GM21367 (cell line): ENCODE data around the gene PPP3CA.
A peak's percentile ranks its signal among the peaks of the same experiment; 100 is the strongest.

Experiments
- ATAC-seq: cut with Tn5 transposase; IDR thresholded peaks from one replicate; pipeline ENCODE4 v1.9.1; 2021; ENCODE audit not compliant: unreplicated experiment

The PPP3CA gene

DNA sequence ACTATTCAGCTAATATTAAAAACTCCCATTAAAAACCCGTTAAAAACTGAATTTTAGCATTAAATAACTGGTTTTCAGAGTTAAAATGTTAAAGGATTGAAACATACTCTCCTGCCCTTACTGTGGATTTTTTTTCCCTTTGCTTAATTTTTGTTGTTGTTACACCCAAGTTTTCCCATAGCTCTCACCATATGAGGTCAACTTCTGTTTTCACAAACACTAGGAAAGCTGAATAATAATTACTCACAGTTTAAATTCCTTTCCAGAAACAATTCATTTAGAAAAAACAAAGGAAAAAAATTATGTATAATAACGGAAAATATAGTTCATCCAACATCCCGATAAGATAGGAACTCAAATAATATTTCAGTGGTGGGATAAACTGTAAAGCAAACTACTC lies 129.0 kb downstream of the PPP3CA start:
- ATAC-seq, result no peak

DNA sequence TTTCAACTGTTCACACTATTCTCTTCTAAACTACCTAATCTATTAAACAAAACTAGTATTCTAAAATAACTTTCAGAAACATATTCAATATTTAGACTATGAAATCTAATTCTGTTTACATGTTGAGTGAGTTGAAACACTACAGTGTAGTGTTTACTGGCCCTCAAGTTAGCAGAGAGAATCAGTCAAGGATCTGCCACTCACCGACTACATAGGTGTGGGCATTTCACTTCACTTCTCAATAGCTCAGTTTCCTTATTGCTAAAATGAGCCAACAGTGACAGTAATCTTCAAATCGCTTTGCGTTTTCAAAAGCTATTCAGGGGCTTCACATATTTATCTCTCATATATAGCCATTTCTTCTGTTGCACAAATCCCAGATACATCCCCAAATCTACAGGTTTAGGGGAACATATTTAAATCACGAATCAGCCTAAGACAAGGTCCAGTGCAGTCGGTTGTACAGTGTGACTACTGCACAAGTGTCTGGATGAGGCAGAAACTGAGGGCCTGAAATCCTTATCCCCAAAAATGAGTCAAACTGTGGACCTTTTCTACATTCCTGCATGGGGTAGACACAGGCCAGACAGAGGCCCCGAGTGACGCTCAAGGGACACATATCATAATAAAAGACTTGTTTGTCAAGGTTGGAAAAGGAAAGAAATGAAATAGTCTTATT lies 129.8 kb downstream of the PPP3CA start:
- ATAC-seq, result no peak

DNA sequence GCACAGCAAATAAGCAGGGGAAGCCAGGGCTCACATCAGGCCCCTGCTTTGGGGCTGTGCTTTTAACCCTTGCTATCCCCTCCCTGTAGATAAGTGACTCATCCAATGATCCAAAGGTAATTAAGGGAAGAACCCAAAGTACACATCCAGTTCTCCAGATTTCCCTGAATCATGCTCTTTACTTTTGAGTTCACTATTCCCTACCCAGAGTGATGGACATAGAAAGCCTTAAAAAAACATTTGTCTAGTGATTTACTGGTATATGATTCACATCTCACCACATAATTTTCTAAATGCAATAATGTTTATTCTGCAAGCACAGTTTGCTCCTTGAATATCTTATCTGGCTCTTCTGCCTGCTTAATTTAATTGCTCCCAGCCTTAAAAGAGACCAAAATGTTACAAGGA lies 136.2 kb downstream of the PPP3CA start:
- ATAC-seq, result no peak

DNA sequence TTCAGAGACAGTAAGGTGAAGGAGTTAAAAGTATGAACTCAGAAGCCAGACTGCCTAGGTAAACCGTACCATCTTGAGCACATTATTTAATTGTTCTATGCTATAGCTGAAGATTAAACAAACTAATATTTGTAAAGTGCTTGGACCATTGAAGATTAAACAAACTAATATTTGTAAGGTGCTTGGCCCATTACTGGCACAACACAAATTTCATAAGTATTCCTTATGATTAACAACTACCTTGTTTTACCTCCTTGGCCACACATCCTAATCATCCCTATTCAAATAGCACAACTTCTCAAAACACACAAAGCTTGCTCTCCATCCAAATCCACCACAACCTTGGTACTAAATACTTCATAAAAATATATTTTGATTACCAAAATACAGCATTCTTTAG lies 137.0 kb downstream of the PPP3CA start:
- ATAC-seq, result no peak

DNA sequence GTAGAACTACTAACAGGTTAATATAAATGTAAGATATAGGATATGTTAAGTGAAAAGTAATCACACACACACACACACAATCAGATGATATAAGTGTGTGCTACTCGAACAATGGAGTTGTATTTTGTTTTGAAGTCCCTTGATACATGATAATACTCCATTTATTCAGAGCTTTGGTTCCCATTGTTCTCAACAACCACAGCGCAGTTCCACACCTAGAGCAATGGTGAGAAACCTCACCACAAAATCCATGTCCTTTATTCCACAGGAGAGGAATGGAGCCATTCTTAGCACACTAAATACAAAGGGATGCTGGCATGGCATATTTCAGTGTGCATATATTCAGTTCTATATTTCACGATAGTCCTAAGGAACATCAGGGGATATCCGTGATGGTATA lies 139.2 kb downstream of the PPP3CA start:
- ATAC-seq, result no peak

DNA sequence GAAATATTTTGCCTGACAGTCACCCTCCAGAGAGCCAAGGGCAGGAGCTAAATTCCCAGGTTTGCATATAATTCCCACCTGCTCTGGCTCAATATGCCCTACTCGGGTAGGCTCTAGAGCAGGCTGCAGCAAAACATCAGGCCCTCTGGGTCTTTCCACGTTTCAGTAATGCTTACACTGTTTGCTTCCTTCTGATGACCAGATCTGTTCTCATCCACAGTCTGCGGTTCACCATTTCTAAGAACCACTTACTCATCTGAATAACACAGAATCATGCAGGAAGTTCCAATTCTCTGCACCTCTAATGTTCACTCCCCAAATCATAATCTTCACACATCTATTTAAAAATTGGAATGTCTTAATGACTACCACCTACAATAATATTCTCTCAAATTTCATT lies 141.4 kb downstream of the PPP3CA start:
- ATAC-seq, result peak; percentile 94

DNA sequence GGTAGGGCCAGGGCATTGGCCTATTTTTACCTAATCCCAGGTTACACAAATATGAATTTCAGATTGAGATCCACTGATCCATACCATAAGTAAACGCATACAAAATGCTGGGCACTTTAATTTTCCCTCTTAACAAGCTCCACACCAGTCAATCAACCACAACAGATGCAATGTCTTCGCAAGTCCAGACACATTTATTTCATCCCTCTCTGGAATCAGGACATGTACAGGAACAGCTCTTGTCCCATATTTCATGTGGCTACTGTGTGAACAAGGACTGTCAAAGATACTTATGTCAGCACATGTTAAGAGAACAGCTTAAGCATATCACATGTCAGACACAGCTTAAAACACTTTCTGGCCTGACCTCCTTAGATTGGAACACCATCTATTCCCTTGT lies 145.9 kb downstream of the PPP3CA start:
- ATAC-seq, result no peak

DNA sequence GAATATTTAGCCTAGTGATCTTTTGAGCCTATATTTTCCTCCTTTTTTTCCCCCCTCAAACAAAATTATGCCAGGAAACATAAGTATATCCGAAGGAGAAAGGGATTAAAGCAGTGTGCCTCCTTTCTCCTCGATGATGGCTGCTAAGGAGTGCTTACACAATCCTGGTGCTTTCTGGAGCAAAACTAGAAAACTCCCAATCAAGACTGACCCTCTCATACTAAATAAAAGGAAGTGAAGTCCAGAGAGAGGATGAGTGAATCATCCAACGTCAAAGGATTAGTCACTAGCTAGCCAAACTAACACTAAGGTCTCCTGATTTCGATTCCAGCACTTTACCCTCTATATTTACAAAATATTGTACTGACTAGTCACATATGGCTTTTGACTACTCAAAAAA lies 146.8 kb downstream of the PPP3CA start:
- ATAC-seq, result no peak

DNA sequence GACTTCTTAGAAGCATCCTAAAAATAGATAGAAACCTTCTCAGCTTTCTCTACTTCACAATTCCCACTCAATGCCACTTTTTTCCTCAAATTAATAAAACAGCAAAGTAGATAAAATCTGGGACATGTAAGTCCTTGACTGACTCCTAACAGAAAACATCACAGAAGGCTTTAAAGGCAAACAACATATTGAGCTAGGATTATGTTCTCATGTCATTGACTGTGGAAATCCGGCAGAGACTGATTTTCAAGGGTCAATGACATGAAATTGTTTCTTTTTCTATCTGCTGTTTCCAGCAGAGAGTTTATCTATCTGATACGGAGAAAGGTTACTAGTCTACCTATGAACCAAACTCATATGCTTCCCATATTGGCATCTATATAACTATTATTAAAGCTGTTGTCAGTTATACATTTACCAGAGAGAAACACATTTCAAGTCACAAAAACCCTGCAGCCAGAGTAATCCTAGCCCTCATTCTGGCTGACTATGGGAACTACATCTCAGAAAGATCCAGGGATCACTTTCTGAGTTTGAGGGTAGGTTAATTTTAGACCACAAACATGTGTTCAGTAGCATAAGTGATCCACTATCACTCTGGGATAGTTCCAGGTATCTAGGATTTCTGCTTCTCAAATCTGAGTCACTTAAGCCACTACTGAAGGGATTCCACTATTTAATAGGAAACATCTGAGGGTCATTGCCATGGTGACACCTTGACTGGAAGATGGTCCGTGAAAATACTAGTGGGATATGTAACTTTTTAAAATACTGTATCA lies 147.6 kb downstream of the PPP3CA start:
- ATAC-seq, result no peak

DNA sequence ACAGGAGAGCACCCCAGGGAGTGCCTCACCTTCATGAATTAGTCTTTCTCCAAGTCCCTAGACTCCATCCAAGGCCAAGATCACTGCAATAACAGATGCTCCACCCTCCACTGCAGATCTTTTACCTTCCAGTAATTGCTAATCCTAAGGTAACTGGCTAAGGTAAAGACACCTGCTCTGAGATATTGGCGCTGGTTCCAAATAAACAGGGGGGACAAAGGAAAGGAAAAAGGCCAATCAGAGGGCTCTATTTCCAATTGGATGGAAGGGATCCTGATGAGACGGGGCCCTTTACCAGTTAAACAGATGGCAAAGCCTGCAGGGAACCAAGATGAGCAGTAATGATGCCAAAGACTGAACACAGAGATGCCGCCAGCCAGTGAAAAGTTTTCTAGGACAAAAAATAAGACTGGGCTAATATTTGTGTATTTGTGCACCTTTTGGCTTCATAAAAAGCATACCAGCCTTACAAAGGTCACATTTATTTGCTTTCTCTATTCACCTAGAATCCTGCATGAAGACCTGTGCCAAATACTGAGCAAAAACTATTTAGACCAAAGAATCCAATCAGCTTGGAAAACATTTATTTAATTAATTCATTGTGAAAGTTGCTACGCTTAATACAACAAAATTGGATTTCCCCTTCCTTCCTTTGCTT lies 148.5 kb downstream of the PPP3CA start:
- ATAC-seq, result no peak

DNA sequence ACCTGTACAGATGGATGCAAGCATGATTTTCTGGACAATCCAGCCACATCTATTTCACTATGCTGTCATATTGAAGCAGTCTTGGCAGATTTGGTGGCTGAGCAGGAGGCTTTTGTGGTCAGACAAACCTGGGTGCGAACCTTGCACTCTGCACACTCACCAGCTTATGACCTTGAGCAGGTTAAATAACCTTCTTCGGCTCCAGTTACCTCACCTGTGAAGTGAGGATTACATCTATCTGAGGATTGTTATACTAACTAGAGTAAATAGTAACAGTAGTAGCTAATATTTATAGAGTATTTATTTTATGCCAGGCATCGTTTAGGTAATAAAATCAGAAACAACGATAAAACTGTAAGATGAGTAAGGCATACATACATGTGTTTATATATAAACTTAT lies 150.0 kb downstream of the PPP3CA start:
- ATAC-seq, result no peak

DNA sequence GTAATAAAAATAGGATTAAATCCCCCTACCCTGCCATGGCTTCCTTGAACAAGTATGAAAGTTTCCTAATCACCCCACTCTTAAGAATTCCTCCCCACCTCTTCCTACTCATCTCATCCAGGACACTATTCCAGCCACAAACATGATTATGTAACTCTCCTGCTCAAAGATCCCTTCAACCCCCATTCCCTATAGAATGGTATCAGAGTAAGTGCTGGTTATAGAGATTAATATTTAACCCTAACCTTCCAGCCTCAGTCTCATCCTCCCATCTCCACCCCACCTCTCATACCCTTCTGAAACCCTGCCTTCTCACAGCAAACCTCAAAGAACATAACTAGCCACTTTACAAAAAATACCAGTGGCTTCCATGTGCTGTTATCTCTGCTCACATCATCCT lies 155.1 kb downstream of the PPP3CA start:
- ATAC-seq, result no peak

DNA sequence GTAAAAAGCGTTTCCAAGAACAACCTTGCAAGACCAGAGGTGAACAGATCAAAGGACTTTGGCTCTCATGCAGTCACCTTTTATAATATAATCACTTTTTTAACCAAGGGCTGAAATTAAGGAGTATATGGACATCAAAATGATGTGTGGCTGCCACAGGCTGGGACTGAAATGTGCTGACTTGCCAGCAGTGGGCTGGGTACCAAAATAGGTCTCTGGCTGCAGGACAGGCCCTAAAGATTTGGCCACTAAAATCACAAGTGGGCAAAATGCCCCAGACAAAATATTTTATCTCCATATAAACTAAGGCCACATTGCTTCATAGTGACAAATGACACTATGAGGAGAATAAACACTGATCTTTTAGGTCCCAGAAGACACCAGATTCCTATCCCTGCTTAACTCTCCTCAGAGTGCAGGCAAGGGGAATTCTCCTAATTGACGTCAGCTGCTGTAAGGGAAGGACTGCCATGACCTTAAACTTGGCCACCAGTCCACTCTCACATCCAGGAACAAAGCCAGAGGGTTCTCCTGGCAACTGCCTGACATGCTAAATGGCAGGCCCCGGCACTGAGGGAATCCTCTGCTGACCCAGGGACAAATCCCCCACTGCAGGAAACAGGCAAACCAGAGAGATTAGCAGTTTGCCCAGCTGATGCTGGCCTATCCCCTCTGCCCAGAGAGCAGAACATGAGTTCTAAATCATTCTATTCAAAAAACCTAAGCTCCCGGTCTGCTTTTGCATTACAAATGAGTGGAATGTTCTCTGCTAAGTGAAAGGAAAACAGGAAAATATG lies 155.8 kb downstream of the PPP3CA start:
- no peak for ATAC-seq

DNA sequence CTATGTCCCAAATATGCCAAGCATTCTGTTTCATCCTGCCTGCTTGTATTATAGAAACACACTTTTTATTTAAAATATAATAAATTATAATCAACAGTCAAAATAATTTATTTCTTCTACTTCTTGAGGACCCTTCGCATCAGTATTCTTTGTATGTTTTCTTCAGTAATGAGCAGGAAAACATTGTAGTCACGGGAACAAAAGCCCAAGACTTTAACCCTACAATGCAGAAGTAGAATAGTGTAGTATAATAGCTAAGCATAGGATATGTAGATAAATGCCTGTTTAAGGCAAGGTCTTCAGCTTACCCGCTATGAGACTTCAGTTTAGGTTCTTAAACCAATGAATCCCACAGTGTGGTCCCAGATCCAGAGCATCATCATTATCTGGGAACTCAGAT lies 156.6 kb downstream of the PPP3CA start:
- no peak for ATAC-seq

DNA sequence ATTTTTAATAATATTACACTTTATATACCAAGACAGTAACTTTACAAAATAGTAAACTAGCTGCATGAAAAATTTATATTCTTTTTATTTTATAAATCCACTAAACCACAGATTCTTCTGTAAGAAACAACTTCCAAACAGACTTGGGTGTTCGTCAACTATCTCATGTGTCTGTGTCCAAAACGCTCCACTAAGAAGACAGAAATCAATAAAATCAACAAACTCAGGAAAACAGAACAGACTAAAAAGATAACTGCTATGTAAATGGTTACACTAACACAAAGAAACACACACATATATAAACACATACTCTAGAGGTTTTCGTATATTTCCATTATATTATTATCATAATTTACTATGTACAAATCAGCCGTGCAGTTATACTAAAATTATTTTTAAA lies 158.4 kb downstream of the PPP3CA start:
- no peak for ATAC-seq

DNA sequence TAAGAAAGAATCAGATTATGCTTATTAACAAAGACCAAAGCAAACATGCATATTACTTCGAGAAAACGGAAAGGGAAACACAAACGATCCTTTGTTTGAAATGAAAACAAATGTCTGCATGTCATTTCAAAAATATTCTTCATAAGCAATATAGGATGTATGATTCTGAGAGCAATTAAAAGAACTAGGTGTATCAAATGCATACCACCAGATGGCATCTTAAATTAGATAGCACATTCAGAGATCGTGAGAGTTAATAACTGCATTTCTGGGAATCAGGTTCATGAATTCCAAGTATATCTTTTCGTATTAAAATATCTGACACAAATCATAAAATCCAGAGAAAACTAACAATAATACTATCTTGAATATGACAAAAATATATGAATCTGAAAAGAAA lies 159.5 kb downstream of the PPP3CA start:
- no peak for ATAC-seq

DNA sequence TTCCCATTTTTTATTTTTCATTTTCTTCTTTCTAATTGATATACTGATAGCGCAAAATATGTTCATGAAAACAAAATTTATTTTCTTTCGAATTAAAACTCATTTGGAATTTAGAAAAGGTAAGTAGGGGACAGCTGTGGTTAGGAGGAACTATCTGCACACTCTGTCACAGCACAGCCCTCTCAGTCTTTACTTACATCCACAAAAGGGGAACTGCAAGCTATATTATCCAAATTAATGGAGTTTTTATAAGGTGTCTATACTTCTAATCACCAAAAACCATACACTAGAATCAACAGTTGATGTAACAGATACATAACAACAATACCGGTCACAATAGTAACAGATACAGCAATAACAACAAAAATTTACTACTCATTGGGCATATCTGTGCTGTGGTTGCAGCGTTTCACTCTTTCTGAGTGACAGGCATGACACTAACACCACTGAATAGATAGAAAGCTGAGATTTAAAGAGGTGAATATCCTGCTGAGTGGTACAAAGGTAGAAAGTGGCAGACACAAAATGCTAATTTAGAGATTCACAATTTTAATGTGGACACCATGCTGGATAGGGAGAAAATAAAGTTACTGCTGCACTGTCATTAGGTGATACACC lies 160.7 kb downstream of the PPP3CA start:
- no peak for ATAC-seq

DNA sequence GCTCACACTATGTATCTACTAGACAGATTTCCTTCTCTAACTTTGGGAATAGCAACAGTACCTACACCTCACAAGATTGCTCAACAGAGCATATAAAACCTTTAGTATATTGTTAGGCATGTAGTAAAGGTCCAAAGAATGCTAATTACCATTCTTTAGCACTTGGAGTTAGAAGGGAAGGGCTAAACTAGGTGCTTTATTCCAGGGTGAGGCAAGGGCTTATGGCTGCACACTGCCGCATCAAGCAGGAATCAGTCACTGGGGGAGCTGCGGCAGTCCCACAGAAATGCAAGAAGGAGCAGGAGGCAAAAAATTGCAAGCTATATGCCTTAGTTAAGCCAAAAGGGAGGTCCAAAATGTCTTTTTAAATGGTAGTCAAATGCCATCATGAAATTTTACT lies 162.7 kb downstream of the PPP3CA start:
- no peak for ATAC-seq

DNA sequence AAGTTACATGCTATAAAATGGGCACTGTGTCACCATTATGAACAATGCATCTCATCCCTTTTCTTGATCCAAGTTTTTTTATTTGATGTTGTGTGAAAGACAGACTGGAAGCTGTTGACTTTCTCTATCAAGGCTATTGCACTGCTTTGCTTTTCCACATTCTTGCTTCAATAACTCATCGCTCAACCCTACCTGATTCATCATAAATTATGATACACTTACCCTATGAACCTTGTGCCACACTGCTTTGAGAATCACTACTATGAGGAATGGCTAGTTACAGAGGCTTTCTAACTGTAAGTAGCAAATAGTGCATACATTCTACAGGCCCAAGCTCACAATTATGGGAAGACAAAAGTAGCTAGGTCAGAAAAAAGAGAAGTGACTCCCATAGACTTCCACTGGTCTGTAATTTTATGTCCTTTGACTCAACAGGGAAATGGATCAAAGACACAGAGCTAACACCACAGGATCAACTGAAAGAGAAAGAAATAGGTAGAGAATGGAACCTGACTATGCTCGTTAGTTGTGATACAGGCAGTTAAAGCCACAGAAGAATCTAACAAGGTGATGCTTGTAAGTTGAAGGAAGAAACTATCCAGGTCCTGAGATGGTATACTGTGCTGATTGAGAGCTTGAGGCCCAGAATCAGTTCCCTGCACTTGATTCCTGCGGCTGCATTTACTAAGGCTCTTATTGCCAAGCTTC lies 163.5 kb downstream of the PPP3CA start:
- no peak for ATAC-seq

DNA sequence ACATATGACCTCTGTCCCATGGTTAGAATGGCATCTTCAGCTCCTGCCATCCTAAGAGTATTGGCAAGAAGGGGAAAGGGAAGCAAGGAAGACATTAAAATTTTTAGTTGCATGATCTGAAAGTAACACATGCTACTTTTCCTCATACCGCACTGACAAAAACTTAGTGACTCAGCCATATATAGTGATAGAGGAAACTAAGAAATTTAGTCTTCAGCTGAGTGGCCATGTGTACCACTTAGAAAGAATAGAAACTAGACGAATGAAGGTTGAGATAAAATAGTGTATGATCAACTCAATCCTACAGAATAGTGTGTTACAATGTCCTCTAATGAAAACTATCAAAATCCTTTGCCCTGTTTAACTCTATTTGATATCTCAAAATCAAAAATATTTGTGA lies 164.1 kb downstream of the PPP3CA start:
- no peak for ATAC-seq
